Loucy (cell line): ENCODE data around the gene KDM2B.

Experiments
- CTCF ChIP-seq: fragments of 200-600 bp; sonication (generic); conservative IDR thresholded peaks from 2 replicates; pipeline ENCODE4 v1.5.1; 2014; ENCODE audit warnings: mild to moderate bottlenecking, antibody characterized with exemption, low read length
- EZH2phosphoT487 ChIP-seq: fragments of 200-600 bp; IDR thresholded peaks from 2 replicates; pipeline ENCODE4 v1.6.1; 2018; ENCODE audit warnings: antibody characterized with exemption, mild to moderate bottlenecking, moderate library complexity, borderline replicate concordance

DNA sequence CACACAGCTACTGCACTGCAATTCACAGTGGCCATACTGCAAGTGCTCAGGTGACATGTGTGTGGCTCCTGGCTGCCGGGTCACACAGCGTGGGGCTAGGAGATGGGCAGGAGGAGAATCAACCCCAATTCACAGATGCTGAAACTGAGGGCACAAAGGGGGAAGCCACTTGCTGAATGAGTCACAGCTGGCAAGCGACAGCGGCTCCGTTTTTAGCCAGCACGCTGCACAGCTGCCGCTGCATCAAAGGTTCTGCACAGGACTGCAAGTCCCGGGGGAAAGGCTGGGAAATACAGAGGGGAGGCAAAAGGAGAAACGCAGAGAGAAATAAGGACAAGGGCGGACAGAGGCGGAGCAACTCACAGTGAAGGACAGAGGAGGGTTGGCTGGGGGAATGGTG lies 57.9 kb downstream of the KDM2B start:
- TF ChIP-seq CTCF (no peak), EZH2phosphoT487 (no peak)
